GM12892 (cell line): ENCODE data around the gene SLC12A5.

Experiments
- POLR2A ChIP-seq: IDR thresholded peaks from 2 replicates; pipeline ENCODE4 v1.6.1; 2011; ENCODE audit warnings: low read depth, low read length, control low read depth
- POLR2AphosphoS5 ChIP-seq: IDR thresholded peaks from 2 replicates; pipeline ENCODE4 v1.6.1; 2011; ENCODE audit warnings: low read depth, low read length, control low read depth

GRCh38 chr20:46063652-46064054 is 34.6 kb downstream of the SLC12A5 start:
- TF ChIP-seq POLR2A, result no peak
- no peak for TF ChIP-seq POLR2AphosphoS5
